Tibial artery (tissue), 4 donors: ENCODE measurements around the gene CCDC15.

Experiments
- DNase-seq, 2 donors: peaks; one replicate each; pipeline ENCODE4 v3.0.0-alpha.2; 2019
- H3K27ac ChIP-seq, 2 donors: fragments of 200-600 bp; sonication (generic) in 1 of 2; 1 replicate in 1 of 2; 2 replicates in 1 of 2; pipeline ENCODE4 v1.5.1; 2018 to 2019; ENCODE audit warnings: mild to moderate bottlenecking in 1 of 2
- H3K27me3 ChIP-seq, 2 donors: fragments of 200-600 bp; sonication (generic) in 1 of 2; one replicate each; pipeline versions ENCODE4 v1.5.1 to v1.6.0; 2016 to 2019
- H3K36me3 ChIP-seq, 3 donors: fragments of 200-600 bp; sonication (generic) in 2 of 3; one replicate each; pipeline ENCODE4 v1.5.1; 2016 to 2019; ENCODE audit warnings: mild to moderate bottlenecking in 2 of 3
- H3K4me1 ChIP-seq, 4 donors: fragments of 200-600 bp; sonication (generic) in 2 of 4; 1 replicate in 3 of 4; 2 replicates in 1 of 4; pipeline ENCODE4 v1.5.1; 2016 to 2019
- H3K4me3 ChIP-seq, 2 donors: fragments of 200-600 bp; sonication (generic) in 1 of 2; 1 replicate in 1 of 2; 2 replicates in 1 of 2; pipeline ENCODE4 v1.5.1; 2018 to 2019; ENCODE audit warnings: mild to moderate bottlenecking in 2 of 2
- H3K9me3 ChIP-seq, 3 donors: fragments of 200-600 bp; sonication (generic) in 1 of 3; one replicate each; pipeline ENCODE4 v1.5.1; 2016 to 2019
- CTCF ChIP-seq, 2 experiments: fragments of 200-600 bp in 1 of 2; fragments of 450-650 bp in 1 of 2; IDR thresholded peaks; one replicate each; pipeline ENCODE4 v1.5.1; 2017 to 2019; ENCODE audit warnings: antibody characterized with exemption in 2 of 2, mild to moderate bottlenecking in 1 of 2, moderate library complexity in 1 of 2
- intact Hi-C: fragments of 100-400 bp; cut with DNase I; formaldehyde crosslinking; loops from one replicate; pipeline ENCODE4 v1.15.0; 2023; ENCODE audit warnings: low total_unique reads

CCDC15 gene

DNA sequence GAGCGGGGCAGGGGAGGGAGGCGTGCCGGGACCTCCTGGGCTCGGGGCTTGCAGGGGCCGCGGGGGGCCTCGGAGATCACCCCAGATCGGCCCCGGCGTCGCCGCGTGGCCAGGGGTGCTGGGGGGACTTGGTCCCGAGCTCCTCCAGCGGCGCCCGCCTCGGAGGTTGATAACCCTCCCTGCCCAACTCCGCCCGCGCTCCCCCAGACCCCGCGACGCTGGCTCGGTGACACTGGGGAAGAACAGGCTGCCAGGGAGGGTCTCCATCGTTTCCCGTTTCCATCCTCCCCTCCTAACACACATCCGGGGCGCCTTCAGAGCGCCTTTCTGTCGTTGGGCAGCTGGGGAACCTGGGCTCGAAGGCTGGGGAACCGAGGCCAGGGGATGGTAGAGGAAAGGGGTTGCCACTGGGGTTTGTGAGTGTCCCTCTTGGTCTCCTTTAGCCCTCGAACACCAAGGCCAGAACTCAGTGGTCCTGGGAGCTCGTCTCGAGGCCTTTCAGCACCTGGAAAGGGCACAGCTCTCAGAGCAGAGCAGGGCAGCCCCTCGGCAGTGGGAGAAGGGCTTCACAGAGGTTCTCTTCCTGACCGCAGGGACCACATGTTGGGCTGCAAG is 109.5 kb downstream of the CCDC15 start:
- peak overlapping the region; percentile 61 to 62 for H3K4me3 ChIP-seq
- H3K36me3 ChIP-seq, result no peaks in the 10 kb centered on the region
- peaks cover 0 to 16% (median 10%) of the 10 kb centered on the region in 4 donors for H3K4me1 ChIP-seq
- H3K27ac ChIP-seq, result peak overlapping the region; percentile 68 to 74
- H3K27me3 ChIP-seq, result peaks cover 0 to 3% of the 10 kb centered on the region in 2 donors
- intact Hi-C loops, result loop anchor here (2.0 kb wide), 1 partner anchor 77 kb away; no protein-coding TSS in a partner anchor
- DNase-seq, result no peak
- TF ChIP-seq CTCF (IDR thresholded peaks at IDR 0.05), result no peak
- no peaks in the 10 kb centered on the region for H3K9me3 ChIP-seq

- no peak for DNase-seq
- peaks cover 0 to 3% of the 10 kb centered on the region in 2 donors for H3K27me3 ChIP-seq
- H3K27ac ChIP-seq, result peak overlapping the region in 1 of 2 donors; percentile 74
- peak overlapping the region; percentile 61 to 62 for H3K4me3 ChIP-seq
- TF ChIP-seq CTCF (IDR thresholded peaks at IDR 0.05), result no peak
- intact Hi-C loops, result loop anchor here (2.0 kb wide), 1 partner anchor 77 kb away; no protein-coding TSS in a partner anchor
- no peaks in the 10 kb centered on the region for H3K9me3 ChIP-seq
- no peaks in the 10 kb centered on the region for H3K36me3 ChIP-seq
- H3K4me1 ChIP-seq, result peaks cover 0 to 16% (median 10%) of the 10 kb centered on the region in 4 donors
Measured at GRCh38 chr11:125064070-125064469, 110.1 kb downstream of the CCDC15 start.

DNA sequence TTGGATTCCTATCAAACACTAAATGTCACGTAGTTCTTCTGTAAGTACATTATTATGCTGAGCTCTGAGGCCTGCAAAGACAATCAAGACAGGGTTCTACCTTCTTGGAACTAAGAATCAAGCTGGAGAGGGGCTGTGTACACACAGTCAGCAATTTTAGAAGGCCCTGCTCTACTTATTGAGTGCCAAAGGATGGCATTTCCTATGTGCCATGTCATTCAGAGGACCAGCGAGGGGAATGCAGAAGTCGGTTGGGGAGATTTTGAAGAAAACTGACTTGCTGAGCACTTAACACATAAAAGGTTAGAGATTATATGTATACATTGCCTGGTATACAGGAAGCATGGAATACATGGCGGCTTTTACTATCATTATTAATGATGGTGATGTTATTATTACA is 114.4 kb downstream of the CCDC15 start:
- intact Hi-C loops, result no loop called here
- peaks cover 0 to 22% of the 10 kb centered on the region in 2 donors for H3K27me3 ChIP-seq
- DNase-seq, result no peak
- H3K4me1 ChIP-seq, result peaks cover 0 to 14% (median 8%) of the 10 kb centered on the region in 4 donors
- H3K36me3 ChIP-seq, result no peaks in the 10 kb centered on the region
- H3K9me3 ChIP-seq, result no peaks in the 10 kb centered on the region
- no peak overlapping the region for H3K27ac ChIP-seq
- no peak for TF ChIP-seq CTCF (IDR thresholded peaks at IDR 0.05)
- no peak overlapping the region for H3K4me3 ChIP-seq

DNA sequence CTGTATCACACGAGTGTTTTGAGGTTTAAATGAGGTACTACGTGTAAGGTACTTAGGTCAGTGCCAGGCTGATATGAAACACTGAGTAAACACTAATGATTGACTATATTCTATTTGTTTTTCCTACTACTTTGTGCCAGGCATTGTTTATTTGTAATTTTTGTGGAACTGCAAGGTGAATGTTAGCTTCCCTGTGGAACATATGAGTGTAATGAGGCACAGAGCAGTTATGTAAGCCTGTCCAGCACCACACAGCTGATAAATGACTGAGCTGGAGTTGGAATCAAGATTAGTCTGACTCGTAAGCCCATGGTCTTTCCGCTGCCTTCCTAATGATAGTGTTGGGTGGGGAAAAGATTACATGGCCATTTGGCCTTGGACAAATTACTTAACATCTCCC is 115.0 kb downstream of the CCDC15 start:
- Histone ChIP-seq H3K9me3 (no peaks in the 10 kb centered on the region), H3K4me1 (peaks cover 0 to 8% (median 1%) of the 10 kb centered on the region in 4 donors), H3K36me3 (no peaks in the 10 kb centered on the region), H3K4me3 (no peak overlapping the region), H3K27ac (no peak overlapping the region), H3K27me3 (peaks cover 0 to 27% of the 10 kb centered on the region in 2 donors)
- DNase-seq, result no peak
- no peak for TF ChIP-seq CTCF (IDR thresholded peaks at IDR 0.05)
- intact Hi-C loops, result no loop called here

DNA sequence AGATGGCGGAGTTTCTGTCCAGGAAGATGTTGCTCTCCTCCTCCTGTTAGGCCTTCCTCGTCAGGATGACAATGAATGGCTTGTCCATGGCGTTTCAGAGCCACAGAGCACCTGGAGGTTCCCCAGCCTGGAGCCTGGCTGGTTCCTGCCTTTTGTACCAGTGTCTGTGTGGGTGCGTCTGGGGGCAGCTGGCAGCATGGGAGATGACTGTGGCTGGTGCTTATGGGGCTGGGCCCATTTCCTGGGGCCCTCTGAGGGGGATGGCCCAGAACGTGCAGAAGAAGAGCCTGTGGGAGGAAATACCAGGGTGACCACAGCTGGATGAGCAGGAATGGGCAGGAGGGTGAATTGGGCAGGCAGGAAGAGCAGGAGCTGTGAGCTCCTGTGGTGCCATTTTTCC is 115.8 kb downstream of the CCDC15 start:
- H3K4me1 ChIP-seq, result peaks cover 0 to 6% (median 0%) of the 10 kb centered on the region in 4 donors
- H3K27ac ChIP-seq, result no peak overlapping the region
- TF ChIP-seq CTCF (IDR thresholded peaks at IDR 0.05), result no peak
- peaks cover 0 to 27% of the 10 kb centered on the region in 2 donors for H3K27me3 ChIP-seq
- intact Hi-C loops, result no loop called here
- H3K36me3 ChIP-seq, result no peaks in the 10 kb centered on the region
- no peak for DNase-seq
- H3K9me3 ChIP-seq, result no peaks in the 10 kb centered on the region
- no peak overlapping the region for H3K4me3 ChIP-seq
